Activated naive CD4-positive, alpha-beta T cell treated with anti-CD3 and anti-CD28 coated beads, Interleukin-2, amount 50 U/mL, for 24 hours (primary cell): ENCODE results near the gene TP53RK.

ENCODE experiments used
- H3K27ac Mint-ChIP-seq: one replicate; pipeline ENCODE4 v1.8.0; 2021; ENCODE audit warnings: mild to moderate bottlenecking, mixed read lengths
- H3K27me3 Mint-ChIP-seq: one replicate; pipeline ENCODE4 v1.8.0; 2021; ENCODE audit warnings: mixed read lengths
- H3K36me3 Mint-ChIP-seq: one replicate; pipeline ENCODE4 v1.8.0; 2021; ENCODE audit warnings: mixed read lengths
- H3K4me1 Mint-ChIP-seq: one replicate; pipeline ENCODE4 v1.8.0; 2021; ENCODE audit warnings: mixed read lengths
- H3K4me3 Mint-ChIP-seq: one replicate; pipeline ENCODE4 v1.8.0; 2021; ENCODE audit warnings: mild to moderate bottlenecking, mixed read lengths
- H3K9me3 Mint-ChIP-seq: one replicate; pipeline ENCODE4 v1.8.0; 2021; ENCODE audit warnings: mixed read lengths

The TP53RK gene

GRCh38 chr20:46698788-46699187 is 9.5 kb upstream of the TP53RK start:
- H3K9me3 Mint-ChIP-seq = no peaks in the 10 kb centered on the region
- peaks cover 16% of the 10 kb centered on the region for H3K27me3 Mint-ChIP-seq
- H3K27ac Mint-ChIP-seq = no peak overlapping the region

GRCh38 chr20:46696791-46697279 is 7.6 kb upstream of the TP53RK start:
- Mint-ChIP-seq H3K9me3 (no peaks in the 10 kb centered on the region), H3K4me1 (peaks cover 6% of the 10 kb centered on the region), H3K27ac (no peak overlapping the region), H3K27me3 (peaks cover 14% of the 10 kb centered on the region), H3K4me3 (no peak overlapping the region), H3K36me3 (no peaks in the 10 kb centered on the region)

More at GRCh38 chr20:46698788-46699187, 9.5 kb upstream of the TP53RK start:
- Mint-ChIP-seq H3K4me1 (peaks cover 6% of the 10 kb centered on the region), H3K4me3 (no peak overlapping the region), H3K36me3 (no peaks in the 10 kb centered on the region)

GRCh38 chr20:46695892-46696291 is 6.6 kb upstream of the TP53RK start:
- peaks cover 13% of the 10 kb centered on the region for H3K27me3 Mint-ChIP-seq
- no peaks in the 10 kb centered on the region for H3K36me3 Mint-ChIP-seq
- H3K9me3 Mint-ChIP-seq = no peaks in the 10 kb centered on the region
- peaks cover 6% of the 10 kb centered on the region for H3K4me1 Mint-ChIP-seq
- H3K27ac Mint-ChIP-seq = no peak overlapping the region
- no peak overlapping the region for H3K4me3 Mint-ChIP-seq

GRCh38 chr20:46694484-46694883 is 5.2 kb upstream of the TP53RK start:
- no peak overlapping the region for H3K4me3 Mint-ChIP-seq
- H3K27me3 Mint-ChIP-seq = peaks cover 6% of the 10 kb centered on the region
- no peak overlapping the region for H3K27ac Mint-ChIP-seq
- H3K36me3 Mint-ChIP-seq = no peaks in the 10 kb centered on the region
- peaks cover 13% of the 10 kb centered on the region for H3K4me1 Mint-ChIP-seq
- H3K9me3 Mint-ChIP-seq = no peaks in the 10 kb centered on the region

GRCh38 chr20:46691196-46691595 is 2.0 kb upstream of the TP53RK start:
- H3K27me3 Mint-ChIP-seq = no peaks in the 10 kb centered on the region
- no peak overlapping the region for H3K4me3 Mint-ChIP-seq
- peaks cover 34% of the 10 kb centered on the region for H3K4me1 Mint-ChIP-seq
- H3K27ac Mint-ChIP-seq = no peak overlapping the region
- H3K36me3 Mint-ChIP-seq = peaks cover 2% of the 10 kb centered on the region
- no peaks in the 10 kb centered on the region for H3K9me3 Mint-ChIP-seq

- Mint-ChIP-seq H3K4me3 (peak overlapping the region; percentile 90), H3K27ac (peak overlapping the region; percentile 56), H3K9me3 (no peaks in the 10 kb centered on the region), H3K36me3 (peaks cover 6% of the 10 kb centered on the region), H3K4me1 (peaks cover 40% of the 10 kb centered on the region), H3K27me3 (no peaks in the 10 kb centered on the region)
These were observed 1.2 kb upstream of the TP53RK start for GRCh38 chr20:46690219-46691106.

DNA sequence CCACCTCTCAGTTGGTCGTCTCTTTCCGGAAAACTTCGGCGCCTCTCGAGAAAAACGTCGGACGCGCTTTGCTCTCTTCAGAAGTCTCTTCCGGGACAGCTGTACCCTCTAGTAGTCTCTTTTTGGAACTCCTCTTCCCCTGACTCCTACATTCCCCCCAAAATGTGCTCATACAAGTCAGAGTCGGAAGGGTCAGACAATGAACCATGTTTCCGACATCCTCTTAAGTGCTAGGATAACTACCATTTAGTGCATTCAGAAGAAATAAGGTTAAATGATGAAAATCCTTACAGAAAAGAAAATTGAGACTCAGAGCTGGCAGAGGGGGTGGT is 476 bp upstream of the TP53RK start:
- H3K36me3 Mint-ChIP-seq = peaks cover 9% of the 10 kb centered on the region
- peaks cover 45% of the 10 kb centered on the region for H3K4me1 Mint-ChIP-seq
- H3K4me3 Mint-ChIP-seq = peak overlapping the region; percentile 90
- H3K27me3 Mint-ChIP-seq = no peaks in the 10 kb centered on the region
- peak overlapping the region; percentile 89 for H3K27ac Mint-ChIP-seq
- no peaks in the 10 kb centered on the region for H3K9me3 Mint-ChIP-seq

- H3K27me3 Mint-ChIP-seq = no peaks in the 10 kb centered on the region
- peak overlapping the region; percentile 92 for H3K27ac Mint-ChIP-seq
- H3K36me3 Mint-ChIP-seq = peaks cover 12% of the 10 kb centered on the region
- peak overlapping the region; percentile 90 for H3K4me3 Mint-ChIP-seq
- H3K9me3 Mint-ChIP-seq = no peaks in the 10 kb centered on the region
- H3K4me1 Mint-ChIP-seq = peaks cover 52% of the 10 kb centered on the region
These were observed 828 bp downstream of the TP53RK start for GRCh38 chr20:46688151-46689081.

- no peaks in the 10 kb centered on the region for H3K9me3 Mint-ChIP-seq
- H3K36me3 Mint-ChIP-seq = peaks cover 12% of the 10 kb centered on the region
- H3K4me3 Mint-ChIP-seq = no peak overlapping the region
- H3K27ac Mint-ChIP-seq = peak overlapping the region; percentile 78
- peaks cover 69% of the 10 kb centered on the region for H3K4me1 Mint-ChIP-seq
- no peaks in the 10 kb centered on the region for H3K27me3 Mint-ChIP-seq
These were observed 5.1 kb downstream of the TP53RK start for GRCh38 chr20:46683939-46684750.

DNA sequence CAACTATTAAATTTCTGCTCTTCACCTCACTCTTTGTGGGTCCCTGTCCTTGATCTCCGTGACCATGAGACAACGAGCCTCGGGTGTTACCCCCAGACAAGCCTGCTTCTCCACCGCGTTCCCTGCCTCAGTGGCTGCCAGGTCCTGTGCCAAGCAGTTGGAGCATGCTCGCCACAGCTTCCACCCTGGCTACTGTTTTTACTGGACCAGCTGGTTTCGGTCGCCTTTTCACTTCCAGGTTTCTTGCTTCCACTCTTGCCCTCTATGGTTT is 5.6 kb downstream of the TP53RK start:
- no peaks in the 10 kb centered on the region for H3K9me3 Mint-ChIP-seq
- H3K27ac Mint-ChIP-seq = no peak overlapping the region
- H3K4me3 Mint-ChIP-seq = no peak overlapping the region
- H3K4me1 Mint-ChIP-seq = peaks cover 69% of the 10 kb centered on the region
- H3K27me3 Mint-ChIP-seq = no peaks in the 10 kb centered on the region
- H3K36me3 Mint-ChIP-seq = peaks cover 12% of the 10 kb centered on the region

- Mint-ChIP-seq H3K9me3 (no peaks in the 10 kb centered on the region), H3K36me3 (peaks cover 12% of the 10 kb centered on the region), H3K4me3 (no peak overlapping the region), H3K4me1 (peaks cover 67% of the 10 kb centered on the region), H3K27me3 (no peaks in the 10 kb centered on the region), H3K27ac (no peak overlapping the region)
These were observed 6.1 kb downstream of the TP53RK start for GRCh38 chr20:46683011-46683667.

GRCh38 chr20:46682063-46682821 is 7.0 kb downstream of the TP53RK start:
- Mint-ChIP-seq H3K4me3 (no peak overlapping the region), H3K27me3 (no peaks in the 10 kb centered on the region), H3K9me3 (no peaks in the 10 kb centered on the region), H3K4me1 (peaks cover 58% of the 10 kb centered on the region), H3K27ac (no peak overlapping the region), H3K36me3 (peaks cover 12% of the 10 kb centered on the region)

DNA sequence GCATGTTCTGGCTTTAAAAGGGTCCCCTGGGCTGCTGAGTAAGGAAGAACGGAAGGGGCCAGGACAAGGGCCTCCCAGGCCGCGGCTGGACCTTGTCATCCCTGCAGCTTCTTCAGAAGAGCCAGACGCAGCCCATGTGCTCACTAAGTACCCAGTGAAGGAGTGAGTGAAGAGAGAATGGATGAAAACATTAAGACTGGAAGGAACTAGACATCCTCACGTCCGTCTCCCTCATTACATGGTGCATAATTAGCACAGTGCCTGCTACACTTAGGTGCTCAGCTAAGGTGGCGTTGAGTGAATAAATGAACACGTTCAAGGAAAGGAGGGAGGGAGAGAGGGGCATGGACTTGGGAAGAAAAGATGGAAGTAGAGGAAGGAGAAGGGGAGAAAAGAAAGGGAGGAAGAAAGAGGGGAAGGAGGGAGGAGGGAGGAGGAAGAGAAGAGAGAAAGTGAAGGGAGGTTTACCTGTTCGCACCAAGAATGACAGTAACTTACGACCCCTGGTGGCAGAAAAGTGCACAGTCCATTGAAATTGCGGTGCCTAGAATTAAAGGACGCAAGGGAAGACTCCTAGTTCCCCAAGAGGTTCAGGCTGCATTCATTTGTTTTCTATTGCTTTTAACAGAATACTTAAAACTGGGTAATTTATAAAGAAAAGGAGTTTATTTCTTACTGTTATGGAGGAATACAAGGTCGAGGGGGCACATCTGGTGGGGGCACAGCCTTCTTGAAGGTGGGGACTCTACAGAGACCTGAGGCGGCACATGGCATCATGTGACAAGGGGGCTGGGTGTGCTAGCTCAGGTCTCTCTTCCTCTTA is 8.0 kb downstream of the TP53RK start:
- no peak overlapping the region for H3K27ac Mint-ChIP-seq
- H3K4me3 Mint-ChIP-seq = no peak overlapping the region

DNA sequence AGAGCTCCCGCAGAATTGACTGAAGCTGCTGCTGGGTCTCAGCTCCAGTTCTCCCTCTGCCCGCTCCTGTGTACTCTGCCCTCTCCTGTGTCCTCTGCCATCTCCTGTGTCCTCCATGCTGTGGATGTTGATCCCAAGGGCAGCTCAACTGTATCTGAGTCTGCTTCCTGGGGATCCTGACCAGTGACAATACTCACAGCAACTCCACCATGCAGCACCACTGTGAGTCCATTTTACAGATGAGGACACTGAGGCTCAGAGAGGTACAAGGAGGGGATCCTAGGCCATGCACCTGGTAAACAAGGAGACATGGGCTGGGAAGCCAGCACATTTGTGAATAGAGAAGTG is 8.6 kb downstream of the TP53RK start:
- no peaks in the 10 kb centered on the region for H3K9me3 Mint-ChIP-seq
- no peak overlapping the region for H3K4me3 Mint-ChIP-seq
- peaks cover 6% of the 10 kb centered on the region for H3K36me3 Mint-ChIP-seq
- peaks cover 42% of the 10 kb centered on the region for H3K4me1 Mint-ChIP-seq
- no peak overlapping the region for H3K27ac Mint-ChIP-seq
- no peaks in the 10 kb centered on the region for H3K27me3 Mint-ChIP-seq

More for the DNA sequence above, 8.0 kb downstream of the TP53RK start:
- Mint-ChIP-seq H3K9me3 (no peaks in the 10 kb centered on the region), H3K4me1 (peaks cover 48% of the 10 kb centered on the region), H3K27me3 (no peaks in the 10 kb centered on the region), H3K36me3 (peaks cover 10% of the 10 kb centered on the region)
